Stimulated activated CD4-positive, alpha-beta T cell treated with anti-CD3 and anti-CD28 coated beads, Interleukin-4, amount 100 ng/mL, for 4 hours (primary cell): Measurements from ENCODE around the gene SLC16A2.
A peak's percentile ranks its signal among the peaks of the same experiment; 100 is the strongest.

Experiments used
- DNase-seq, 2 experiments: peaks; one replicate each; pipeline ENCODE4 v3.0.0-alpha.2; 2020

The SLC16A2 gene

GRCh38 chrX:74545880-74546523, 124.7 kb downstream of the SLC16A2 start:
- DNase-seq: no peak

- no peak for DNase-seq
Observed at GRCh38 chrX:74546984-74547383, 125.7 kb downstream of the SLC16A2 start.

GRCh38 chrX:74550295-74550802, 129.1 kb downstream of the SLC16A2 start:
- peak; percentile 76 to 78 for DNase-seq

GRCh38 chrX:74551934-74552333, 130.6 kb downstream of the SLC16A2 start:
- no peak for DNase-seq

GRCh38 chrX:74557378-74557777, 136.1 kb downstream of the SLC16A2 start:
- DNase-seq: no peak

GRCh38 chrX:74578137-74578536, 156.8 kb downstream of the SLC16A2 start:
- no peak for DNase-seq

- no peak for DNase-seq
Observed at GRCh38 chrX:74579597-74580198, 158.4 kb downstream of the SLC16A2 start.
